ENCODE measurements around the gene KCNMB4. TPM values are rescaled to one million over a fixed set of nuclear protein-coding genes. Genes with fewer than 3 reads are reported as not detected.
A peak's percentile ranks its signal among the peaks of the same experiment; 100 is the strongest.

Gene KCNMB4

GRCh38 chr12:70468741-70469140, 102.7 kb downstream of the KCNMB4 start:
- Histone ChIP-seq H3K27ac (replicated peaks; ENCODE audit: low read length) (no peak overlapping the region), H3K9ac (ENCODE audit: low read depth, low read length, poor library complexity) (no peak overlapping the region), H2BK5ac (ENCODE audit: low read length) (no peak overlapping the region), H2BK15ac (ENCODE audit: low read length) (no peak overlapping the region), H3K79me1 (ENCODE audit: low read depth, low read length) (no peaks in the 10 kb centered on the region), H2BK12ac (ENCODE audit: low read length) (no peak overlapping the region), H4K8ac (ENCODE audit: low read depth, low read length) (no peak overlapping the region), H3K36me3 (replicated peaks in 1 of 2; ENCODE audit: control insufficient read depth in 2 of 2, insufficient read depth in 2 of 2, low read length in 2 of 2) (no peaks in the 10 kb centered on the region), H4K91ac (ENCODE audit: low read depth, low read length, poor library complexity) (no peak overlapping the region), H3K4me1 (ENCODE audit: control insufficient read depth in 2 of 2, insufficient read depth in 1 of 2, low read depth in 1 of 2, low read length in 2 of 2) (no peaks in the 10 kb centered on the region), H2AFZ (ENCODE audit: low read length) (peak overlapping the region; percentile 81), H3K18ac (ENCODE audit: low read length) (no peak overlapping the region), H3K4ac (ENCODE audit: low read length) (no peak overlapping the region), H3K4me3 (ENCODE audit: low read length in 2 of 2) (no peak overlapping the region), H3K4me2 (ENCODE audit: insufficient read depth, low read length, poor library complexity, severe bottlenecking) (no peak overlapping the region), H2BK120ac (ENCODE audit: low read depth, low read length) (no peak overlapping the region), H3K23ac (ENCODE audit: low read depth, low read length, poor library complexity) (no peak overlapping the region), H3K27me3 (ENCODE audit: control insufficient read depth in 3 of 3, insufficient read depth in 3 of 3, low read depth in 1 of 3, low read length in 3 of 3) (no peaks in the 10 kb centered on the region), H3K9me3 (replicated peaks in 1 of 2; ENCODE audit: control insufficient read depth in 2 of 2, insufficient read depth in 1 of 2, low read depth in 1 of 2, low read length in 2 of 2) (peaks cover 4% of the 10 kb centered on the region in 2 donors), H3K14ac (ENCODE audit: low read length) (no peak overlapping the region), H2AK5ac (ENCODE audit: low read depth, low read length) (no peak overlapping the region)
- no peak for DNase-seq (ENCODE audit: low spot score)
- no CpG with 5 or more reads among the region's 3 CpGs for WGBS, 2 donors (ENCODE audit: extremely low coverage in 2 of 2, insufficient read length in 2 of 2, insufficient replicate concordance in 1 of 2)

DNA sequence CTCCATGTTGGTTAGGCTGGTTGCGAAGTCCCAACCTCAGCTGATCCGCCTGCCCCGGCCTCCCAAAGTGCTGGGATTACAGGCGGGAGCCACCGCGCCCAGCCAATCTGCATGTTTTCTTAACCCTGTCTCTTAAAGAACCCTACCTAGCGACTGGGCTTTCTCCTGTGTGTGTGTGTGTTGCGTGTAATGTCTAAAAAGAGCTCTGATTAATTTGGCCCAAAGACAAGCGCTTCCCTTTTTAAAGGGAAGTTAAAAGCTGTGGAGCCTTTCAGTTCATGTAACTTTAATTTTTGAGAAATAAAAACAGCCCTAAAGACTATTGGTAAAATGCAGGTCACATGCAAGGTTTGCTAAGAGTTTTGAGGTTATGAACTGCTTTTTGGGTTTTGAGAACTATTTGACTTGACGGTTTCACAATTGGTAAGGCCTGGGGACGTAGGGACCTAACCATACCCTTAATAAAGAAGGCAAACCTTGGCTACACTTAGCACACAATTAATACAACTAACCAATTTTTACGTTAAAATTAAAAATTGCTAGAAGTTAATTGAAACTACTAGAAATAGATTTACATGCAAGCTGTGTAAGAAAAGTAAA, 103.2 kb downstream of the KCNMB4 start:
- no peak overlapping the region for H3K27ac ChIP-seq (replicated peaks; ENCODE audit: low read length)
- H4K91ac ChIP-seq (ENCODE audit: low read depth, low read length, poor library complexity) = no peak overlapping the region
- H3K4me2 ChIP-seq (ENCODE audit: insufficient read depth, low read length, poor library complexity, severe bottlenecking) = no peak overlapping the region
- no peak overlapping the region for H2AK5ac ChIP-seq (ENCODE audit: low read depth, low read length)
- H3K23ac ChIP-seq (ENCODE audit: low read depth, low read length, poor library complexity) = no peak overlapping the region
- no peak overlapping the region for H2AFZ ChIP-seq (ENCODE audit: low read length)
- H2BK12ac ChIP-seq (ENCODE audit: low read length) = no peak overlapping the region
- no peaks in the 10 kb centered on the region for H3K36me3 ChIP-seq (replicated peaks in 1 of 2; ENCODE audit: control insufficient read depth in 2 of 2, insufficient read depth in 2 of 2, low read length in 2 of 2)
- H3K4me1 ChIP-seq (ENCODE audit: control insufficient read depth in 2 of 2, insufficient read depth in 1 of 2, low read depth in 1 of 2, low read length in 2 of 2) = no peaks in the 10 kb centered on the region
- no peak overlapping the region for H3K9ac ChIP-seq (ENCODE audit: low read depth, low read length, poor library complexity)
- H3K4ac ChIP-seq (ENCODE audit: low read length) = no peak overlapping the region
- no peak overlapping the region for H2BK15ac ChIP-seq (ENCODE audit: low read length)
- no peak overlapping the region for H3K18ac ChIP-seq (ENCODE audit: low read length)
- H2BK5ac ChIP-seq (ENCODE audit: low read length) = no peak overlapping the region
- WGBS, 2 donors (ENCODE audit: extremely low coverage in 2 of 2, insufficient read length in 2 of 2, insufficient replicate concordance in 1 of 2) = no CpG with 5 or more reads among the region's 12 CpGs
- H2BK120ac ChIP-seq (ENCODE audit: low read depth, low read length) = no peak overlapping the region
- H3K4me3 ChIP-seq (ENCODE audit: low read length in 2 of 2) = no peak overlapping the region
- no peak overlapping the region for H4K8ac ChIP-seq (ENCODE audit: low read depth, low read length)
- no peaks in the 10 kb centered on the region for H3K9me3 ChIP-seq (replicated peaks in 1 of 2; ENCODE audit: control insufficient read depth in 2 of 2, insufficient read depth in 1 of 2, low read depth in 1 of 2, low read length in 2 of 2)
- H3K14ac ChIP-seq (ENCODE audit: low read length) = no peak overlapping the region
- H3K27me3 ChIP-seq (ENCODE audit: control insufficient read depth in 3 of 3, insufficient read depth in 3 of 3, low read depth in 1 of 3, low read length in 3 of 3) = no peaks in the 10 kb centered on the region
- no peaks in the 10 kb centered on the region for H3K79me1 ChIP-seq (ENCODE audit: low read depth, low read length)
- no peak for DNase-seq (ENCODE audit: low spot score)

DNA sequence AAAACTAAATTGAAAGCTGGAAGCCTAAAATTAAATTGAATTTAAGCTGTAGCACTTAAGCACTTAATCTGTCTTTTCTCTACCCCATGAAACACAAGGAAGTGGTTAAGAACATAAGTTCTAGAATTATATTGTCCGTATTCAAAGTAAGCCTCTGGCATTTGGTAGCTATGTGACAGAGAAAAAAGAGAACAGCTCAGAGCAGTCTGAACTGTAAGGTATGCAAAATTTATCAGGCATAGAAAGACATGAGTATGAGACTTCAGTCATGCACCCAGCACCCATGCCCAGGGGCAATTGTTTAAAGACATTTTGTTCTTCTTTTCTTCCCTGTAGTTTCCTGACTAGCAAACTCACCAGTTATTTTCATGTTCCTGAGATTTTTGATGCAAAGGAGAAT, 116.7 kb downstream of the KCNMB4 start:
- Histone ChIP-seq H4K91ac (ENCODE audit: low read depth, low read length, poor library complexity) (no peak overlapping the region), H3K4me1 (ENCODE audit: control insufficient read depth in 2 of 2, insufficient read depth in 1 of 2, low read depth in 1 of 2, low read length in 2 of 2) (no peaks in the 10 kb centered on the region), H2BK5ac (ENCODE audit: low read length) (no peak overlapping the region), H3K79me1 (ENCODE audit: low read depth, low read length) (no peaks in the 10 kb centered on the region), H2BK15ac (ENCODE audit: low read length) (no peak overlapping the region), H3K36me3 (replicated peaks in 1 of 2; ENCODE audit: control insufficient read depth in 2 of 2, insufficient read depth in 2 of 2, low read length in 2 of 2) (no peaks in the 10 kb centered on the region), H2AFZ (ENCODE audit: low read length) (no peak overlapping the region), H2BK12ac (ENCODE audit: low read length) (no peak overlapping the region), H2AK5ac (ENCODE audit: low read depth, low read length) (no peak overlapping the region), H3K4ac (ENCODE audit: low read length) (no peak overlapping the region), H3K27me3 (ENCODE audit: control insufficient read depth in 3 of 3, insufficient read depth in 3 of 3, low read depth in 1 of 3, low read length in 3 of 3) (no peaks in the 10 kb centered on the region), H2BK120ac (ENCODE audit: low read depth, low read length) (no peak overlapping the region), H3K9me3 (replicated peaks in 1 of 2; ENCODE audit: control insufficient read depth in 2 of 2, insufficient read depth in 1 of 2, low read depth in 1 of 2, low read length in 2 of 2) (no peaks in the 10 kb centered on the region), H3K27ac (replicated peaks; ENCODE audit: low read length) (no peak overlapping the region), H3K14ac (ENCODE audit: low read length) (no peak overlapping the region), H3K4me2 (ENCODE audit: insufficient read depth, low read length, poor library complexity, severe bottlenecking) (no peak overlapping the region), H3K4me3 (ENCODE audit: low read length in 2 of 2) (no peak overlapping the region), H3K23ac (ENCODE audit: low read depth, low read length, poor library complexity) (no peak overlapping the region), H3K9ac (ENCODE audit: low read depth, low read length, poor library complexity) (no peak overlapping the region), H4K8ac (ENCODE audit: low read depth, low read length) (no peak overlapping the region), H3K18ac (ENCODE audit: low read length) (no peak overlapping the region)
- DNase-seq (ENCODE audit: low spot score) = no peak
- WGBS, 2 donors (ENCODE audit: extremely low coverage in 2 of 2, insufficient read length in 2 of 2, insufficient replicate concordance in 1 of 2) = no CpG with 5 or more reads among the region's 1 CpG

Small RNA genes within 50 kb of the gene (small RNA-seq; reads per million reads assigned to genes)
- gene RNU4-65P (ENCODE audit: insufficient read depth) = not detected
